Activated CD8-positive, alpha-beta T cell treated with anti-CD3 and anti-CD28 coated beads for 36 hours (primary cell): ENCODE results near the gene MAFF. TPM values are rescaled to one million over a fixed set of nuclear protein-coding genes. Genes with fewer than 3 reads are reported as not detected.

Experiments used
- ATAC-seq: fragments of 200-7000 bp; cut with Tn5 transposase; one replicate; pipeline ENCODE4 v1.10.0; 2021; ENCODE audit warnings: mild to moderate bottlenecking, moderate library complexity
- CTCF ChIA-PET: fragments of 350-600 bp; sonication (Branson Sonifier 250); formaldehyde crosslinking; loops from one replicate; lab custom pipeline; 2021; ENCODE audit warnings: antibody characterized with exemption; lab: Charles Lee
- POLR2A ChIA-PET: fragments of 350-600 bp; sonication (Branson Sonifier 250); formaldehyde crosslinking; loops from one replicate; lab custom pipeline; 2021; ENCODE audit warnings: antibody characterized with exemption; lab: Charles Lee
- DNase-seq: peaks from one replicate; pipeline ENCODE4 v3.0.0-alpha.2; 2020
- H3K27ac Mint-ChIP-seq: one replicate; pipeline ENCODE4 v1.8.0; 2021; ENCODE audit warnings: mild to moderate bottlenecking, mixed read lengths
- H3K27me3 Mint-ChIP-seq: one replicate; pipeline ENCODE4 v1.8.0; 2021; ENCODE audit warnings: mixed read lengths
- H3K36me3 Mint-ChIP-seq: one replicate; pipeline ENCODE4 v1.8.0; 2021; ENCODE audit warnings: low read depth, mixed read lengths
- H3K4me1 Mint-ChIP-seq: one replicate; pipeline ENCODE4 v1.8.0; 2021; ENCODE audit warnings: low read depth, mixed read lengths
- H3K4me3 Mint-ChIP-seq: one replicate; pipeline ENCODE4 v1.8.0; 2021; ENCODE audit warnings: mild to moderate bottlenecking, moderate library complexity, mixed read lengths
- H3K9me3 Mint-ChIP-seq: one replicate; pipeline ENCODE4 v1.8.0; 2021; ENCODE audit warnings: mixed read lengths
- intact Hi-C: fragments of 100-400 bp; cut with micrococcal nuclease; formaldehyde crosslinking; loops from one replicate; pipeline ENCODE4 v1.10.0; 2022
- total RNA-seq, 2 experiments: library from RNA; stranded (reverse); gene quantifications; one replicate each; pipeline ENCODE4 v1.2.3, GENCODE V29; 2021
- TF ChIP-seq, protein P1 (sequence below): fragments of 200-600 bp; IDR thresholded peaks from one replicate; pipeline ENCODE4 v1.8.0; 2022; ENCODE audit warnings: antibody characterized with exemption, mild to moderate bottlenecking

MAFF gene
- total RNA-seq, 2 experiments from 2014 or later, result 12.5 to 13.7 TPM

DNA sequence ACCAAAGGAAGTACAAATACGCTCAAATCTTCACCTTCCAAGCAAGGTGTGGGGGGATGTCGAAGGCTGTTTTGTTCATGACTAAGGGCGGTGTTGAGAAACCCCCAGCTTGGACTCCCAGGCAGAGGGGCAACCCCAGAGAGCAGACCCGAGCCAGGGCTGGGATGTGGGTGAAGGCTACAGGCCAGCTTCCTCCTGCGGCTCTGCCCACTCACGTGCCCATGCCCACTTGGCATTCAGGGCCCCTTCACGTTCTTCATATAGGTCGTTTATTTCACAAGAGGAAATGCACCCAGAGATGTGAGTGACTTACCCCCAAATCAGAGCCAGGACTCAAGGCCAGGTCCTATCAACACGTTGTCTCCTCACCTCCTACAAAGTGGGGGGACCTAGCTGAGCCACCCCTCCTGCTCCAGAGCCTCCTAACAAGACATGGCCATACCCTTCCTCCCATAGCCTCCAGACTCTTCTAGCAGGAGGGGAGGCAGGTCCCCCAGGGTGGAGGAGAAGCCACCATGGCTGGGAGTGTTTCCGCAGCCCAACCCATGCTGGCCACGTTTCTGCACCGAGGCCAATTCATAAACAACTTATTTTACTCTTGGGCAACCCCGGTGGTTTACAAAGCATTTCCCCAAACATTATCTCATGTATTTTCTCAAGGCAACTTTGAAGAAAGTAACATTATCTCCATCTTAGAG is 49.0 kb downstream of the MAFF start:
- no peak for ATAC-seq
- Mint-ChIP-seq H3K36me3 (peaks cover 2% of the 10 kb centered on the region), H3K27me3 (no peaks in the 10 kb centered on the region), H3K4me3 (no peak overlapping the region), H3K9me3 (no peaks in the 10 kb centered on the region), H3K27ac (no peak overlapping the region), H3K4me1 (no peaks in the 10 kb centered on the region)
- TF ChIP-seq, protein P1, sequence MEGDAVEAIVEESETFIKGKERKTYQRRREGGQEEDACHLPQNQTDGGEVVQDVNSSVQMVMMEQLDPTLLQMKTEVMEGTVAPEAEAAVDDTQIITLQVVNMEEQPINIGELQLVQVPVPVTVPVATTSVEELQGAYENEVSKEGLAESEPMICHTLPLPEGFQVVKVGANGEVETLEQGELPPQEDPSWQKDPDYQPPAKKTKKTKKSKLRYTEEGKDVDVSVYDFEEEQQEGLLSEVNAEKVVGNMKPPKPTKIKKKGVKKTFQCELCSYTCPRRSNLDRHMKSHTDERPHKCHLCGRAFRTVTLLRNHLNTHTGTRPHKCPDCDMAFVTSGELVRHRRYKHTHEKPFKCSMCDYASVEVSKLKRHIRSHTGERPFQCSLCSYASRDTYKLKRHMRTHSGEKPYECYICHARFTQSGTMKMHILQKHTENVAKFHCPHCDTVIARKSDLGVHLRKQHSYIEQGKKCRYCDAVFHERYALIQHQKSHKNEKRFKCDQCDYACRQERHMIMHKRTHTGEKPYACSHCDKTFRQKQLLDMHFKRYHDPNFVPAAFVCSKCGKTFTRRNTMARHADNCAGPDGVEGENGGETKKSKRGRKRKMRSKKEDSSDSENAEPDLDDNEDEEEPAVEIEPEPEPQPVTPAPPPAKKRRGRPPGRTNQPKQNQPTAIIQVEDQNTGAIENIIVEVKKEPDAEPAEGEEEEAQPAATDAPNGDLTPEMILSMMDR, result no peak
- intact Hi-C loops, result no loop called here
- ChIA-PET CTCF (interaction anchor here (0.9 to 1.7 kb wide), 3 partner anchors 17 to 199 kb away, joined by 3 to 9 read pairs (median 7); no protein-coding TSS in a partner anchor), POLR2A (interaction anchor here (0.9 kb wide), 1 partner anchor 49 kb away, joined by 3 read pairs; the partner anchor contains the start of gene MAFF)
- DNase-seq, result no peak

DNA sequence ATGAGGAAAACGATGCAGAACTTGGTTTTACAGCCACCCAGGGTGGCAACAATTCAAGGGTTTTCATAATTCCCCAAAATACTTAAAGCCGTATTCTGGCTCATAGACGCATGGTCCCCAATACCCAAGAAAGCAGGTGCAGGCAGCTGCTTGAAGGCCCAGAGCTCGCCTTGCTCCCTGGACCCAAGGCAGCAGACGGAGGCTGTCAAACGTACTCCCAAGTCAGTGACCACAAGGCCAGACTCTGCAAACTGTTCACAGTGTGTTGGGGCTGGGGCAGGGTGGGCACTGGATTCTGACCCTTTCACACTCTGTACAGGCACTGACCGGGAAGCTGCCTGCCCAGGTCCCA is 49.5 kb downstream of the MAFF start:
- H3K27ac Mint-ChIP-seq, result no peak overlapping the region
- DNase-seq (no peak), ATAC-seq (no peak)
- no peaks in the 10 kb centered on the region for H3K27me3 Mint-ChIP-seq
- TF ChIP-seq, protein P1, result no peak
- H3K36me3 Mint-ChIP-seq, result peaks cover 2% of the 10 kb centered on the region
- intact Hi-C loops, result no loop called here
- no peaks in the 10 kb centered on the region for H3K4me1 Mint-ChIP-seq
- POLR2A ChIA-PET, result no interaction called here
- no peak overlapping the region for H3K4me3 Mint-ChIP-seq
- CTCF ChIA-PET, result no interaction called here
- no peaks in the 10 kb centered on the region for H3K9me3 Mint-ChIP-seq

DNA sequence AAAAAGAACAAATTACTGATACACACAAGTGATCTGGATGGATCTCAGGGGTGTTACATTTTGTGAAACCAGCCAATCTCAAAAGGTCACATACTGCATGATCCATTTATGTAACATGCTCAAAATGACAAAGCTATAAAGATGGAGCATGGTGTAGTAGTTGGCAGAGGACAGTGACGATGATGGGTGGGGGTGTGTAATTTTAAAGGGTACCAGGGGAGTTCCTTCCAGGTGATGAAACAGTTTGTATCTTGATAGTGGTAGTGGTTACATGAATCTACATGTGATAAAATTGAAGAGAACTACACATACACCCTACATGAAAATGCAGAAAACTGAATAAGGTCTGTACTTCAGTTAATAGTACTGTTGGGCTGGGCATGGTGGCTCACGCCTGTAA is 53.9 kb downstream of the MAFF start:
- no peaks in the 10 kb centered on the region for H3K9me3 Mint-ChIP-seq
- no peaks in the 10 kb centered on the region for H3K36me3 Mint-ChIP-seq
- peaks cover 3% of the 10 kb centered on the region for H3K4me1 Mint-ChIP-seq
- no peak overlapping the region for H3K27ac Mint-ChIP-seq
- TF ChIP-seq, protein P1, result no peak
- ChIA-PET POLR2A (no interaction called here), CTCF (interaction anchor here (1.2 kb wide), 1 partner anchor 142 kb away, joined by 3 read pairs; no protein-coding TSS in a partner anchor)
- no peak overlapping the region for H3K4me3 Mint-ChIP-seq
- DNase-seq, result no peak
- no peaks in the 10 kb centered on the region for H3K27me3 Mint-ChIP-seq
- intact Hi-C loops, result no loop called here
- ATAC-seq, result no peak

DNA sequence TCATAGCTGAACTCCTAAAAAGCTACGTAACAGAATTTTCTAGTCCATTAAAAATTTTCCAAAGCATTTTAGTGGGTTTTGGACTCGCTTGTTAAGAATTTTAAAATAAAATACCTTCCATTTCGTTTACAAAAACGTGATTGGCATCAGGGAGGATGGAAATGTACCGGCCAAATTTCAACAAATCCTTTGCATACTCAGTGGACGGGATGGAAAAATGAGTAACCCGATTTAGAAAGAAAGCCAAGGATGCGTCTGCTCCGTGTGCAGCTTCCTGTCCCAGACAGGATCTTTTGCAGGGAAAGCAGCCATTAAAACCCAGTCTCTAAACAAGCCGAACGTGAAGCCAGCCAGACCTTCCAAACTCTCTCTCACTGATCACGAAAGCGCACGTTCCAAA is 55.4 kb downstream of the MAFF start:
- H3K9me3 Mint-ChIP-seq, result no peaks in the 10 kb centered on the region
- no peak overlapping the region for H3K27ac Mint-ChIP-seq
- intact Hi-C loops, result no loop called here
- ATAC-seq, result no peak
- ChIA-PET CTCF (interaction anchor here (0.6 to 1.6 kb wide), 3 partner anchors 29 to 205 kb away, joined by 3 to 5 read pairs (median 4); no protein-coding TSS in a partner anchor), POLR2A (no interaction called here)
- no peak overlapping the region for H3K4me3 Mint-ChIP-seq
- no peak for DNase-seq
- no peaks in the 10 kb centered on the region for H3K36me3 Mint-ChIP-seq
- TF ChIP-seq, protein P1, result no peak
- no peaks in the 10 kb centered on the region for H3K27me3 Mint-ChIP-seq
- peaks cover 8% of the 10 kb centered on the region for H3K4me1 Mint-ChIP-seq

DNA sequence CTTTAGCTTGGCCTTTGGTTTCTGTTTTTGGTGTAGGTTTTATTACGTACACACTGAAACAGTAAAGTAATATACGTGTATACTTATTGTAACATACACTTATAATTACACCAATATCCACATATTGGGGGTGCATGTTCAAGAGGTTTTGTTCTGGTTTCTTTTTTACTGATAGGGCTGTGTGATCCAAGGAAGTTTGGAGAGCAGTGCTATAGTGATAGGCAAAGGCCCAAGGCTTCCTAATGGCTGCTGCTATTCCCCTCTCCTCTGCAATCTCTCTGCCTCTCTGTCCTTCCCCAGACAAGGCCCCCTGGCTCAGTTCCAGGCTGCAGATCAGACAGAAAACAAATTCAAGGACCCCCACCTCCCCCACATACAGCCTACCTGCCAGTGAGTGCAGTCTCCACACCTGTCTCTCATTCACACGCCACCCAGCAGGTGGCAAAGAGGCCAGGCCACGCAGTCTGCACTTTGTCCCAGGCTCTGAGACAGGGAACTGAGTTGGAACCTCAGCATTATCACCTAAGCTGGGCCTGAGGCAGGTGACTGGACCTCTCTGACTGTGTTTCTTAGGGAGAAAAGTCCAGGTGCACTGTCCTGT is 56.0 kb downstream of the MAFF start:
- peaks cover 12% of the 10 kb centered on the region for H3K4me1 Mint-ChIP-seq
- POLR2A ChIA-PET, result interaction anchor here (1.2 kb wide), 1 partner anchor 27 kb away, joined by 4 read pairs; no protein-coding TSS in a partner anchor
- no peak overlapping the region for H3K27ac Mint-ChIP-seq
- DNase-seq (no peak), ATAC-seq (no peak)
- no peaks in the 10 kb centered on the region for H3K36me3 Mint-ChIP-seq
- CTCF ChIA-PET, result interaction anchor here (1.6 to 2.8 kb wide), 2 partner anchors 13 to 205 kb away, joined by 5 to 6 read pairs; no protein-coding TSS in a partner anchor
- intact Hi-C loops, result no loop called here
- H3K4me3 Mint-ChIP-seq, result no peak overlapping the region
- TF ChIP-seq, protein P1, result no peak
- H3K9me3 Mint-ChIP-seq, result no peaks in the 10 kb centered on the region
- H3K27me3 Mint-ChIP-seq, result no peaks in the 10 kb centered on the region
